ENCODE measurements around the gene CNNM1.
A peak's percentile ranks its signal among the peaks of the same experiment; 100 is the strongest.

The CNNM1 gene

GRCh38 chr10:99375426-99375825 lies 46.3 kb downstream of the CNNM1 start:
- no peak for ATAC-seq (ENCODE audit: low read depth)
- DNase-seq (ENCODE audit: low spot score) = no peak

GRCh38 chr10:99382176-99382575 lies 53.0 kb downstream of the CNNM1 start:
- no peak for DNase-seq (ENCODE audit: low spot score)
- no peak for TF ChIP-seq CTCF (IDR thresholded peaks at IDR 0.05; ENCODE audit: poor library complexity, severe bottlenecking)
- Histone ChIP-seq H3K4me1 (ENCODE audit: insufficient read depth, poor library complexity, severe bottlenecking) (no peaks in the 10 kb centered on the region), H3K27me3 (ENCODE audit: insufficient read depth, poor library complexity, severe bottlenecking) (no peaks in the 10 kb centered on the region), H3K4me3 (ENCODE audit: severe bottlenecking) (no peak overlapping the region), H3K36me3 (ENCODE audit: low read depth) (no peaks in the 10 kb centered on the region), H3K27ac (ENCODE audit: poor library complexity, severe bottlenecking) (no peak overlapping the region), H3K9me3 (ENCODE audit: severe bottlenecking) (no peaks in the 10 kb centered on the region)
- ATAC-seq (ENCODE audit: low read depth) = 0 out of 3 replicates have a peak, but pooled peaks have one; percentile 14

More at GRCh38 chr10:99375426-99375825, 46.3 kb downstream of the CNNM1 start:
- no peaks in the 10 kb centered on the region for H3K27me3 ChIP-seq (ENCODE audit: insufficient read depth, poor library complexity, severe bottlenecking)
- H3K27ac ChIP-seq (ENCODE audit: poor library complexity, severe bottlenecking) = no peak overlapping the region
- H3K36me3 ChIP-seq (ENCODE audit: low read depth) = no peaks in the 10 kb centered on the region
- no peaks in the 10 kb centered on the region for H3K4me1 ChIP-seq (ENCODE audit: insufficient read depth, poor library complexity, severe bottlenecking)
- no peak overlapping the region for H3K4me3 ChIP-seq (ENCODE audit: severe bottlenecking)
- TF ChIP-seq CTCF (IDR thresholded peaks at IDR 0.05; ENCODE audit: poor library complexity, severe bottlenecking) = no peak
- H3K9me3 ChIP-seq (ENCODE audit: severe bottlenecking) = no peaks in the 10 kb centered on the region

GRCh38 chr10:99387071-99387470 lies 57.9 kb downstream of the CNNM1 start:
- Histone ChIP-seq H3K9me3 (ENCODE audit: severe bottlenecking) (no peaks in the 10 kb centered on the region), H3K4me3 (ENCODE audit: severe bottlenecking) (no peak overlapping the region), H3K27ac (ENCODE audit: poor library complexity, severe bottlenecking) (no peak overlapping the region), H3K36me3 (ENCODE audit: low read depth) (no peaks in the 10 kb centered on the region), H3K27me3 (ENCODE audit: insufficient read depth, poor library complexity, severe bottlenecking) (no peaks in the 10 kb centered on the region), H3K4me1 (ENCODE audit: insufficient read depth, poor library complexity, severe bottlenecking) (peaks cover 4% of the 10 kb centered on the region)
- TF ChIP-seq CTCF (IDR thresholded peaks at IDR 0.05; ENCODE audit: poor library complexity, severe bottlenecking) = no peak
- DNase-seq (ENCODE audit: low spot score) (no peak), ATAC-seq (ENCODE audit: low read depth) (no peak)

GRCh38 chr10:99387541-99387940 lies 58.4 kb downstream of the CNNM1 start:
- Histone ChIP-seq H3K27me3 (ENCODE audit: insufficient read depth, poor library complexity, severe bottlenecking) (no peaks in the 10 kb centered on the region), H3K9me3 (ENCODE audit: severe bottlenecking) (no peaks in the 10 kb centered on the region), H3K4me3 (ENCODE audit: severe bottlenecking) (no peak overlapping the region), H3K36me3 (ENCODE audit: low read depth) (no peaks in the 10 kb centered on the region), H3K27ac (ENCODE audit: poor library complexity, severe bottlenecking) (no peak overlapping the region), H3K4me1 (ENCODE audit: insufficient read depth, poor library complexity, severe bottlenecking) (peaks cover 7% of the 10 kb centered on the region)
- DNase-seq (ENCODE audit: low spot score) = no peak
- no peak for ATAC-seq (ENCODE audit: low read depth)
- TF ChIP-seq CTCF (IDR thresholded peaks at IDR 0.05; ENCODE audit: poor library complexity, severe bottlenecking) = no peak

- H3K27me3 ChIP-seq (ENCODE audit: insufficient read depth, poor library complexity, severe bottlenecking) = no peaks in the 10 kb centered on the region
- no peak for DNase-seq (ENCODE audit: low spot score)
- no peak for ATAC-seq (ENCODE audit: low read depth)
Observed at GRCh38 chr10:99389729-99390480, 60.7 kb downstream of the CNNM1 start.

More at GRCh38 chr10:99389729-99390480, 60.7 kb downstream of the CNNM1 start:
- Histone ChIP-seq H3K4me3 (ENCODE audit: severe bottlenecking) (no peak overlapping the region), H3K9me3 (ENCODE audit: severe bottlenecking) (no peaks in the 10 kb centered on the region), H3K36me3 (ENCODE audit: low read depth) (no peaks in the 10 kb centered on the region), H3K4me1 (ENCODE audit: insufficient read depth, poor library complexity, severe bottlenecking) (peaks cover 31% of the 10 kb centered on the region), H3K27ac (ENCODE audit: poor library complexity, severe bottlenecking) (no peak overlapping the region)
- TF ChIP-seq CTCF (IDR thresholded peaks at IDR 0.05; ENCODE audit: poor library complexity, severe bottlenecking) = no peak
